GM23338 (cell line): ENCODE data around the gene CLCNKA. TPM values are rescaled to one million over a fixed set of nuclear protein-coding genes. Genes with fewer than 3 reads are reported as not detected.

ENCODE experiments used
- ATAC-seq: fragments of 200-7000 bp; cut with Tn5 transposase; 3 replicates; pipeline ENCODE4 v1.9.1; 2020
- DNase-seq: peaks from one replicate; pipeline ENCODE4 v3.0.0-alpha.2; 2015; ENCODE audit warnings: low spot score
- H2AFZ ChIP-seq: fragments of 200-600 bp; sonication (generic); 2 replicates; pipeline ENCODE4 v1.8.0; 2016; ENCODE audit warnings: antibody characterized with exemption, mild to moderate bottlenecking, moderate library complexity
- H3F3A ChIP-seq: fragments of 200-600 bp; sonication (generic); replicated peaks from 2 replicates; pipeline ENCODE4 v1.8.0; 2017; ENCODE audit warnings: antibody characterized with exemption, mixed run types, low read depth
- H3K27ac ChIP-seq: fragments of 200-600 bp; sonication (generic); 2 replicates; pipeline ENCODE4 v1.6.1; 2016; ENCODE audit warnings: low read depth
- H3K27me3 ChIP-seq: fragments of 200-600 bp; sonication (generic); 2 replicates; pipeline ENCODE4 v1.8.0; 2016; ENCODE audit warnings: mild to moderate bottlenecking, mixed run types, moderate library complexity; ENCODE audit not compliant: insufficient read depth
- H3K36me3 ChIP-seq: fragments of 200-600 bp; sonication (generic); 2 replicates; pipeline ENCODE4 v1.8.0; 2016; ENCODE audit warnings: mild to moderate bottlenecking; ENCODE audit not compliant: insufficient read depth
- H3K4me1 ChIP-seq: fragments of 200-600 bp; sonication (generic); 2 replicates; pipeline ENCODE4 v1.8.0; 2016; ENCODE audit warnings: mild to moderate bottlenecking, moderate library complexity; ENCODE audit not compliant: insufficient read depth
- H3K4me2 ChIP-seq: fragments of 200-600 bp; sonication (generic); 2 replicates; pipeline ENCODE4 v1.7.1; 2017; ENCODE audit warnings: mixed run types
- H3K4me3 ChIP-seq: fragments of 200-600 bp; sonication (generic); 2 replicates; pipeline ENCODE4 v1.6.1; 2016; ENCODE audit warnings: mixed run types
- H3K79me2 ChIP-seq: fragments of 200-600 bp; sonication (generic); replicated peaks from 2 replicates; pipeline ENCODE4 v1.8.0; 2017; ENCODE audit warnings: mild to moderate bottlenecking; ENCODE audit not compliant: insufficient read depth
- H3K9me2 ChIP-seq: fragments of 200-600 bp; sonication (generic); 2 replicates; pipeline ENCODE4 v1.8.0; 2017; ENCODE audit not compliant: insufficient read depth
- H4K20me1 ChIP-seq: fragments of 200-600 bp; sonication (generic); replicated peaks from 2 replicates; pipeline ENCODE4 v1.8.0; 2017; ENCODE audit warnings: mild to moderate bottlenecking; ENCODE audit not compliant: insufficient read depth
- H3K27ac Mint-ChIP-seq: 2 replicates; pipeline ENCODE4 v1.8.0; 2020; ENCODE audit warnings: inconsistent platforms, mild to moderate bottlenecking, moderate library complexity, mixed read lengths
- H3K27me3 Mint-ChIP-seq: 3 replicates; pipeline ENCODE4 v1.8.0; 2022; ENCODE audit warnings: low read depth, mild to moderate bottlenecking, moderate library complexity, mixed read lengths, inconsistent platforms; ENCODE audit not compliant: insufficient read depth, poor library complexity
- H3K36me3 Mint-ChIP-seq: 3 replicates; pipeline ENCODE4 v1.8.0; 2021; ENCODE audit warnings: low read depth, mild to moderate bottlenecking, inconsistent platforms, moderate library complexity, mixed read lengths
- H3K4me1 Mint-ChIP-seq: 3 replicates; pipeline ENCODE4 v1.8.0; 2020; ENCODE audit warnings: mild to moderate bottlenecking, inconsistent platforms, mixed read lengths
- H3K4me3 Mint-ChIP-seq: 3 replicates; pipeline ENCODE4 v1.8.0; 2021; ENCODE audit warnings: moderate library complexity, mild to moderate bottlenecking, inconsistent platforms, mixed read lengths
- H3K9me3 Mint-ChIP-seq: 3 replicates; pipeline ENCODE4 v1.8.0; 2020; ENCODE audit warnings: moderate library complexity, mild to moderate bottlenecking, inconsistent platforms, mixed read lengths
- CREB1 ChIP-seq: fragments of 250-450 bp; sonication (Bioruptor Pico); IDR thresholded peaks from 2 replicates; pipeline ENCODE4 v1.5.0; 2020; ENCODE audit warnings: low read depth, mild to moderate bottlenecking, moderate library complexity
- EZH2 ChIP-seq: fragments of 200-600 bp; sonication (generic); IDR thresholded peaks from one replicate; pipeline ENCODE4 v1.8.0; 2017; ENCODE audit warnings: antibody characterized with exemption, mild to moderate bottlenecking, low read depth; ENCODE audit not compliant: unreplicated experiment
- EZH2phosphoT487 ChIP-seq: fragments of 200-600 bp; sonication (generic); IDR thresholded peaks from one replicate; pipeline ENCODE4 v1.8.1; 2018; ENCODE audit warnings: antibody characterized with exemption; ENCODE audit not compliant: unreplicated experiment
- JUNB ChIP-seq: IDR thresholded peaks from one replicate; pipeline ENCODE4 v1.6.1; 2016; ENCODE audit warnings: antibody characterized with exemption; ENCODE audit not compliant: unreplicated experiment
- NANOG ChIP-seq: IDR thresholded peaks from 2 replicates; pipeline ENCODE4 v1.6.1; 2016; ENCODE audit warnings: antibody characterized with exemption, borderline replicate concordance
- POLR2AphosphoS5 ChIP-seq: IDR thresholded peaks from 2 replicates; pipeline ENCODE4 v1.6.1; 2016; ENCODE audit warnings: antibody characterized with exemption, low read depth
- REST ChIP-seq: IDR thresholded peaks from one replicate; pipeline ENCODE4 v1.6.1; 2018; ENCODE audit warnings: antibody characterized with exemption; ENCODE audit not compliant: unreplicated experiment
- STAT1 ChIP-seq: IDR thresholded peaks from one replicate; pipeline ENCODE4 v1.6.1; 2016; ENCODE audit warnings: antibody characterized with exemption; ENCODE audit not compliant: unreplicated experiment
- ZNF114 ChIP-seq: fragments of 250-450 bp; sonication (Bioruptor Pico); IDR thresholded peaks from 2 replicates; pipeline ENCODE4 v1.5.0; 2020; ENCODE audit warnings: mild to moderate bottlenecking, moderate library complexity
- polyA plus RNA-seq: library from polyadenylated mRNA; unstranded; fragments of >200 nt; fragmentation: Nextera tagmentation; extraction: Ambion mirVana; gene quantifications from 2 replicates; pipeline ENCODE4 v1.2.1, GENCODE V29; 2016
- total RNA-seq: library from RNA; depleted of rRNA; stranded (reverse); fragments of >200 nt; shearing (Covaris generic); gene quantifications from 2 replicates; pipeline ENCODE4 v1.2.3, GENCODE V29; 2014
- TF ChIP-seq, protein P1 (sequence below): fragments of 250-450 bp; sonication (Bioruptor Pico); IDR thresholded peaks from 2 replicates; pipeline ENCODE4 v1.5.0; 2020; ENCODE audit warnings: mild to moderate bottlenecking, moderate library complexity
- TF ChIP-seq, protein P2 (sequence below): IDR thresholded peaks from 2 replicates; pipeline ENCODE4 v1.6.1; 2016; ENCODE audit warnings: antibody characterized with exemption

Gene CLCNKA
- total and polyA plus RNA-seq, 2 experiments from 2014 or later, result 0.59 to 0.76 TPM

DNA sequence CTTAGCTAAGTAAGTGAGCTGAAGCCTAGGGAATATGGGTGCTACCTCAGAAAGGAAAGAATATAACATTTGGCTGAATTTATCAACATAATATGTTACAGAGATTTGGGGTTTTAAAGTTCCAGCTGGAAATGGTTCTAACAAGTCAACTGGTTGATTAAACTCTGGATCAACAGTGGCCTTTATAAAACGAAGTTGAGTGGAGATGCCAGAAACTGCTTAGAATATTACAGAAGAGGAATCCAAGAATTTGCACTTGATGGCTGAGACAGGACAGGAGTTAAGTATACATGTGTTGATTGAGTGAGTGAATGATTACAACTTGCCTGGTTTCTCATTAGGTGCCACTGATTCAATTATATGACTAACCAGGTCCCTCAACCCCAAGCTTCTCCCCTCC lies 38.6 kb upstream of the CLCNKA start (continued):
- TF ChIP-seq REST (no peak), NANOG (no peak)

DNA sequence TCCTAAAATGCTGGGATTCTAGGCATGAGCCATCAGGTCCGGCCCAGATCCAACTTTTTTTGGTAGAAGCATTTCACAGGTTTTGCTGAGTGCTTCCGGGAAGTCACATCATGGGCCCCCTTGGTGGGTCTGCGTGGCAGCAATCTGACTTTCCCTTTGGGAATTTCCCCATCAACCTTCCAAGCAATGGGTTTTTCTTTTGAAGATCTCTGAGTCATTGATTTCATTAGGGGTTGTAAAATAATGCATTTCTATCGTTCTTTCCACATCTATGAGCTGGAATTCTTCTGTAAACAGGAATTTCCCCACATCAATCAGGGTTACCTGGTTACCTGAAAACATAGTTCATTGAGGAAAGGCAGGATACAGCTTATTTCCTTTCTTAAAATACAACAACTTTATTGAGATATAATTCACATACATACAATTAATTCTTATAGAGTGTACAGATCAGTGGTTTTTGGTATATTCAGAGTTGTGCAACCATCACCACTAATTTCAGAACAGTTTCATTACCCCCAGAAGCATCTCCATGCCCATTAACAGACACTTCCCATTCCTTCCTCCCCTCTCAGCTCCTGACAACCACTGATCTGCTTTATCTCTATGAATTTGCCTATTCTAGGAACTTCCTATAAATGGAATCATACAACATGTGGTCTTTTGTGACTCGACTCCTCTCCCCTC lies 36.1 kb upstream of the CLCNKA start:
- H3K4me3 Mint-ChIP-seq, result no peak overlapping the region
- ATAC-seq (no peak), DNase-seq (no peak)
- H3K27ac Mint-ChIP-seq, result no peak overlapping the region
- no peak overlapping the region for H2AFZ ChIP-seq
- H3K79me2 ChIP-seq, result no peaks in the 10 kb centered on the region
- no peaks in the 10 kb centered on the region for H3K27me3 ChIP-seq
- no peak overlapping the region for H3K27ac ChIP-seq
- H3K9me3 Mint-ChIP-seq, result peaks cover 9% of the 10 kb centered on the region
- H3K36me3 Mint-ChIP-seq, result no peaks in the 10 kb centered on the region
- H3K4me3 ChIP-seq, result no peak overlapping the region
- no peaks in the 10 kb centered on the region for H3K4me1 ChIP-seq
- no peaks in the 10 kb centered on the region for H3K36me3 ChIP-seq
- H3K9me2 ChIP-seq, result no peaks in the 10 kb centered on the region
- no peaks in the 10 kb centered on the region for H3K27me3 Mint-ChIP-seq
- no peaks in the 10 kb centered on the region for H3F3A ChIP-seq
- H3K4me2 ChIP-seq, result no peak overlapping the region
- no peaks in the 10 kb centered on the region for H4K20me1 ChIP-seq
- H3K4me1 Mint-ChIP-seq, result no peaks in the 10 kb centered on the region
- TF ChIP-seq, protein P1, sequence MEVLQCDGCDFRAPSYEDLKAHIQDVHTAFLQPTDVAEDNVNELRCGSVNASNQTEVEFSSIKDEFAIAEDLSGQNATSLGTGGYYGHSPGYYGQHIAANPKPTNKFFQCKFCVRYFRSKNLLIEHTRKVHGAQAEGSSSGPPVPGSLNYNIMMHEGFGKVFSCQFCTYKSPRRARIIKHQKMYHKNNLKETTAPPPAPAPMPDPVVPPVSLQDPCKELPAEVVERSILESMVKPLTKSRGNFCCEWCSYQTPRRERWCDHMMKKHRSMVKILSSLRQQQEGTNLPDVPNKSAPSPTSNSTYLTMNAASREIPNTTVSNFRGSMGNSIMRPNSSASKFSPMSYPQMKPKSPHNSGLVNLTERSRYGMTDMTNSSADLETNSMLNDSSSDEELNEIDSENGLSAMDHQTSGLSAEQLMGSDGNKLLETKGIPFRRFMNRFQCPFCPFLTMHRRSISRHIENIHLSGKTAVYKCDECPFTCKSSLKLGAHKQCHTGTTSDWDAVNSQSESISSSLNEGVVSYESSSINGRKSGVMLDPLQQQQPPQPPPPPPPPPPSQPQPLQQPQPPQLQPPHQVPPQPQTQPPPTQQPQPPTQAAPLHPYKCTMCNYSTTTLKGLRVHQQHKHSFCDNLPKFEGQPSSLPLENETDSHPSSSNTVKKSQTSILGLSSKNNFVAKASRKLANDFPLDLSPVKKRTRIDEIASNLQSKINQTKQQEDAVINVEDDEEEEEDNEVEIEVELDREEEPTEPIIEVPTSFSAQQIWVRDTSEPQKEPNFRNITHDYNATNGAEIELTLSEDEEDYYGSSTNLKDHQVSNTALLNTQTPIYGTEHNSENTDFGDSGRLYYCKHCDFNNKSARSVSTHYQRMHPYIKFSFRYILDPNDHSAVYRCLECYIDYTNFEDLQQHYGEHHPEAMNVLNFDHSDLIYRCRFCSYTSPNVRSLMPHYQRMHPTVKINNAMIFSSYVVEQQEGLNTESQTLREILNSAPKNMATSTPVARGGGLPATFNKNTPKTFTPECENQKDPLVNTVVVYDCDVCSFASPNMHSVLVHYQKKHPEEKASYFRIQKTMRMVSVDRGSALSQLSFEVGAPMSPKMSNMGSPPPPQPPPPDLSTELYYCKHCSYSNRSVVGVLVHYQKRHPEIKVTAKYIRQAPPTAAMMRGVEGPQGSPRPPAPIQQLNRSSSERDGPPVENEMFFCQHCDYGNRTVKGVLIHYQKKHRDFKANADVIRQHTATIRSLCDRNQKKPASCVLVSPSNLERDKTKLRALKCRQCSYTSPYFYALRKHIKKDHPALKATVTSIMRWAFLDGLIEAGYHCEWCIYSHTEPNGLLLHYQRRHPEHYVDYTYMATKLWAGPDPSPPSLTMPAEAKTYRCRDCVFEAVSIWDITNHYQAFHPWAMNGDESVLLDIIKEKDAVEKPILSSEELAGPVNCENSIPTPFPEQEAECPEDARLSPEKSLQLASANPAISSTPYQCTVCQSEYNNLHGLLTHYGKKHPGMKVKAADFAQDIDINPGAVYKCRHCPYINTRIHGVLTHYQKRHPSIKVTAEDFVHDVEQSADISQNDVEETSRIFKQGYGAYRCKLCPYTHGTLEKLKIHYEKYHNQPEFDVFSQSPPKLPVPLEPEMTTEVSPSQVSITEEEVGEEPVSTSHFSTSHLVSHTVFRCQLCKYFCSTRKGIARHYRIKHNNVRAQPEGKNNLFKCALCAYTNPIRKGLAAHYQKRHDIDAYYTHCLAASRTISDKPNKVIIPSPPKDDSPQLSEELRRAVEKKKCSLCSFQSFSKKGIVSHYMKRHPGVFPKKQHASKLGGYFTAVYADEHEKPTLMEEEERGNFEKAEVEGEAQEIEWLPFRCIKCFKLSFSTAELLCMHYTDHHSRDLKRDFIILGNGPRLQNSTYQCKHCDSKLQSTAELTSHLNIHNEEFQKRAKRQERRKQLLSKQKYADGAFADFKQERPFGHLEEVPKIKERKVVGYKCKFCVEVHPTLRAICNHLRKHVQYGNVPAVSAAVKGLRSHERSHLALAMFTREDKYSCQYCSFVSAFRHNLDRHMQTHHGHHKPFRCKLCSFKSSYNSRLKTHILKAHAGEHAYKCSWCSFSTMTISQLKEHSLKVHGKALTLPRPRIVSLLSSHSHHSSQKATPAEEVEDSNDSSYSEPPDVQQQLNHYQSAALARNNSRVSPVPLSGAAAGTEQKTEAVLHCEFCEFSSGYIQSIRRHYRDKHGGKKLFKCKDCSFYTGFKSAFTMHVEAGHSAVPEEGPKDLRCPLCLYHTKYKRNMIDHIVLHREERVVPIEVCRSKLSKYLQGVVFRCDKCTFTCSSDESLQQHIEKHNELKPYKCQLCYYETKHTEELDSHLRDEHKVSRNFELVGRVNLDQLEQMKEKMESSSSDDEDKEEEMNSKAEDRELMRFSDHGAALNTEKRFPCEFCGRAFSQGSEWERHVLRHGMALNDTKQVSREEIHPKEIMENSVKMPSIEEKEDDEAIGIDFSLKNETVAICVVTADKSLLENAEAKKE (CRISPR knock-in tag), result no peak
- no peak for TF ChIP-seq POLR2AphosphoS5
- no peak for TF ChIP-seq EZH2
- no peak for TF ChIP-seq EZH2phosphoT487
- TF ChIP-seq STAT1, result no peak
- no peak for TF ChIP-seq ZNF114
- no peak for TF ChIP-seq CREB1 (CRISPR knock-in tag)
- TF ChIP-seq NANOG, result no peak
- no peak for TF ChIP-seq JUNB
- TF ChIP-seq, protein P2, sequence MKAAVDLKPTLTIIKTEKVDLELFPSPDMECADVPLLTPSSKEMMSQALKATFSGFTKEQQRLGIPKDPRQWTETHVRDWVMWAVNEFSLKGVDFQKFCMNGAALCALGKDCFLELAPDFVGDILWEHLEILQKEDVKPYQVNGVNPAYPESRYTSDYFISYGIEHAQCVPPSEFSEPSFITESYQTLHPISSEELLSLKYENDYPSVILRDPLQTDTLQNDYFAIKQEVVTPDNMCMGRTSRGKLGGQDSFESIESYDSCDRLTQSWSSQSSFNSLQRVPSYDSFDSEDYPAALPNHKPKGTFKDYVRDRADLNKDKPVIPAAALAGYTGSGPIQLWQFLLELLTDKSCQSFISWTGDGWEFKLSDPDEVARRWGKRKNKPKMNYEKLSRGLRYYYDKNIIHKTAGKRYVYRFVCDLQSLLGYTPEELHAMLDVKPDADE, result no peak
